ENCODE data around the gene MERTK.

MERTK gene

GRCh38 chr2:112077814-112078213 lies 179.4 kb downstream of the MERTK start:
- DNase-seq (ENCODE audit: low read depth, low spot score) = no peak
